ENCODE measurements around the gene FARP2. TPM values are rescaled to one million over a fixed set of nuclear protein-coding genes. Genes with fewer than 3 reads are reported as not detected.
A peak's percentile ranks its signal among the peaks of the same experiment; 100 is the strongest.

FARP2 gene
- total RNA-seq, 4 donors from 2014 or later: 96.5 to 164 (median 136) TPM

GRCh38 chr2:241308832-241309500, 47.1 kb upstream of the FARP2 start:
- TF ChIP-seq EP300 (IDR thresholded peaks at IDR 0.05; ENCODE audit: low read depth) (no peak), POLR2A (IDR thresholded peaks at IDR 0.05) (no peak), CTCF (IDR thresholded peaks at IDR 0.05) (no peak), POLR2AphosphoS5 (IDR thresholded peaks at IDR 0.05) (no peak)
- Histone ChIP-seq H3K27ac (peak overlapping the region in 1 of 4 donors; percentile 38), H3K27me3 (no peaks in the 10 kb centered on the region), H3K4me3 (no peak overlapping the region), H3K36me3 (peaks cover 0 to 3% (median 0%) of the 10 kb centered on the region in 4 donors), H3K4me1 (peaks cover 0 to 48% (median 12%) of the 10 kb centered on the region in 4 donors), H3K9me3 (no peaks in the 10 kb centered on the region)
- intact Hi-C loops (cut with DNase I; ENCODE audit: low total_unique reads): no loop called here
- WGBS, 2 donors (ENCODE audit: low coverage in 1 of 2): 90 to 93% methylated on average over 11 to 18 of the region's 18 CpGs
- in situ Hi-C loops (cut with MboI; ENCODE audit: low pct_ligation_motif_present in 1 of 4, low pct_unique_long_range_greater_than_20kb in 1 of 4, low sequenced_read_pairs in 3 of 4): no loop called here
- DNase-seq: no peak

DNA sequence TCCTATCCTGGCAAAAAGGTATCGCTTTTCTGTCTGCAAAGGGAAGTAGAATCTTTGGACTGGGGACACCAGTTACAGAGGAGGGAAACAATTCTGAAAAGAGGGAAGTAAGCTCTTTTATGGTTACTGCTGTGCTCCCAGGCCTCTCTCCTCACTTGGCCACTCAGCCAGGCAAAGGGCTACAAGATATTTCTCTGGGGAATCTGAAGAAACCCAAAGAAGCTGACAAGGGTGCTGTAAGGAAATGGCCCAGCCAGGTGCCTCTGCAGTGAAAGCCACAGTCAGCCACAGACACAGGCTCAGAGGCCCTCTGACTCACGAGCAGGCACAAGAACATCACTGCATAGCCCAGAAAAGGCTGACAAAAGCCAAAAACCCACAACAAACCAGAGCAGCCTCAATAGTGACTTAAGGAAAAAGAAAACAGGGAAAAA, 46.4 kb upstream of the FARP2 start:
- DNase-seq: peak; percentile 52
- peaks cover 0 to 3% (median 0%) of the 10 kb centered on the region in 4 donors for H3K36me3 ChIP-seq
- H3K4me3 ChIP-seq: no peak overlapping the region
- TF ChIP-seq POLR2AphosphoS5 (IDR thresholded peaks at IDR 0.05) (no peak), POLR2A (IDR thresholded peaks at IDR 0.05) (no peak), CTCF (IDR thresholded peaks at IDR 0.05) (no peak), EP300 (IDR thresholded peaks at IDR 0.05; ENCODE audit: low read depth) (no peak)
- H3K27ac ChIP-seq: peak overlapping the region in 2 of 4 donors; percentile 38 to 39
- H3K27me3 ChIP-seq: no peaks in the 10 kb centered on the region
- in situ Hi-C loops (cut with MboI; ENCODE audit: low pct_ligation_motif_present in 1 of 4, low pct_unique_long_range_greater_than_20kb in 1 of 4, low sequenced_read_pairs in 3 of 4): no loop called here
- peaks cover 0 to 53% (median 13%) of the 10 kb centered on the region in 4 donors for H3K4me1 ChIP-seq
- no peaks in the 10 kb centered on the region for H3K9me3 ChIP-seq
- 50% methylated on average over 2 of the region's 2 CpGs; no CpG with 5 or more reads in 1 of the 2 donors for WGBS, 2 donors (ENCODE audit: low coverage in 1 of 2)
- intact Hi-C loops (cut with DNase I; ENCODE audit: low total_unique reads): no loop called here

DNA sequence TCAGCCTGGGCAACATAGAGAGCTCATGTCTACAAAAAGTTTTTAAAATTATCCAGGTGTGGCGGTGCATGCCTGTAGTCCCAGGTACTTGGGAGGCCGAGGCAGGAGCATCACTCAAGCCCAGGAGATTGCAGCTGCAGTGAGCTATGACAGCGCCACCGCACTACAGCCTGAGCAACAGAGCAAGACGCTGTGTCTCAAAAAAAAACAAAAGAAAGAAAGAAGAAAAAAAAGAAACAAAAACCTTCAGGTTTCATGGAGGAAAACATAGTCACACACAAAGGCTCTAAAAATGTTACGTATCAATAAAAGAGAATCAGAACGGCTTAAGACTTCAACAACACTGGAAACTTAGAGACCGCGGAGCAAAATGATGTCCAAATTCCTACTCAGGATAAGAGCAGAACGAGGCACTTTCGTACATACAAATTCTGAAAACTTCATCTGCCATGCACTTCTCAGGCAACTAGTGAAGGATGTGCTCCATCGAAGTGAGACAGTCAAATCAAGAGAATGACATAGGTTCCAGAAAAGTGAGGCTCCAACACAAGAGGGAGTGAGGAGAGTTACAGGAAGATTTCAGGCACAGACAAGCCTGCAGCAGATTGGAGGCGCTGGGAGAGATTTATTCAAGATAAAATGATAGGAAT, 45.0 kb upstream of the FARP2 start:
- Histone ChIP-seq H3K27ac (no peak overlapping the region), H3K27me3 (no peaks in the 10 kb centered on the region), H3K36me3 (peaks cover 0 to 3% (median 0%) of the 10 kb centered on the region in 4 donors), H3K4me1 (peaks cover 0 to 46% (median 9%) of the 10 kb centered on the region in 4 donors), H3K9me3 (no peaks in the 10 kb centered on the region), H3K4me3 (no peak overlapping the region)
- TF ChIP-seq POLR2A (IDR thresholded peaks at IDR 0.05) (no peak), EP300 (IDR thresholded peaks at IDR 0.05; ENCODE audit: low read depth) (no peak), POLR2AphosphoS5 (IDR thresholded peaks at IDR 0.05) (no peak)
- intact Hi-C loops (cut with DNase I; ENCODE audit: low total_unique reads): no loop called here
- WGBS, 2 donors (ENCODE audit: low coverage in 1 of 2): 90 to 98% methylated on average over 7 to 13 of the region's 13 CpGs
- in situ Hi-C loops (cut with MboI; ENCODE audit: low pct_ligation_motif_present in 1 of 4, low pct_unique_long_range_greater_than_20kb in 1 of 4, low sequenced_read_pairs in 3 of 4): no loop called here
- DNase-seq: no peak

DNA sequence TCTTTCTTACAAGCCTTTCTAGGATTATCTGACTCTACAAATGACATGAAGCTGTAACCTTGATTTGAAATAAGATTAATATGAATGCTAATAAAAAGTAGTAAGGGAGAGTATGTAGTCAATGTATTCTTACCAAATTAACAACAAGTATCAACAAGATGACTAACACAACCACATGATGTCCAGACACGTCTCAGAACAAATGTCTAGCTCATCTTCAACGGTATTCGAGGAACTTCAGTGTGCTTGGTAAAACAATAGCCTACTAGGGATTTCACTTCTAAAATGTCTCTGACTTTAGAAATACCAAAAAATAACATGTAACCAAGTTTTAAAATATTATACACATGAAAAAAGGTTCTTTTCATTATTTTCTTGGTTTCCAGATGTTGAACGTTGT, 44.0 kb upstream of the FARP2 start:
- H3K27me3 ChIP-seq: no peaks in the 10 kb centered on the region
- TF ChIP-seq EP300 (IDR thresholded peaks at IDR 0.05; ENCODE audit: low read depth) (no peak), POLR2AphosphoS5 (IDR thresholded peaks at IDR 0.05) (no peak), POLR2A (IDR thresholded peaks at IDR 0.05) (no peak)
- DNase-seq: no peak
- no peak overlapping the region for H3K27ac ChIP-seq
- peaks cover 0 to 51% (median 12%) of the 10 kb centered on the region in 4 donors for H3K4me1 ChIP-seq
- H3K9me3 ChIP-seq: no peaks in the 10 kb centered on the region
- no peak overlapping the region for H3K4me3 ChIP-seq
- peaks cover 0 to 3% (median 0%) of the 10 kb centered on the region in 4 donors for H3K36me3 ChIP-seq
- intact Hi-C loops (cut with DNase I; ENCODE audit: low total_unique reads) (no loop called here), in situ Hi-C loops (cut with MboI; ENCODE audit: low pct_ligation_motif_present in 1 of 4, low pct_unique_long_range_greater_than_20kb in 1 of 4, low sequenced_read_pairs in 3 of 4) (no loop called here)
- 72 to 75% methylated on average over 4 of the region's 4 CpGs for WGBS, 2 donors (ENCODE audit: low coverage in 1 of 2)

- TF ChIP-seq POLR2AphosphoS5 (IDR thresholded peaks at IDR 0.05): no peak
- TF ChIP-seq POLR2A (IDR thresholded peaks at IDR 0.05): no peak
- no peak for TF ChIP-seq EP300 (IDR thresholded peaks at IDR 0.05; ENCODE audit: low read depth)
- TF ChIP-seq CTCF (IDR thresholded peaks at IDR 0.05): no peak
- H3K27ac ChIP-seq: peak overlapping the region in 3 of 4 donors; percentile 97 to 99 (median 98)
- H3K27me3 ChIP-seq: no peaks in the 10 kb centered on the region
- H3K36me3 ChIP-seq: peaks cover 0 to 3% (median 0%) of the 10 kb centered on the region in 4 donors
- peaks cover 11 to 67% (median 26%) of the 10 kb centered on the region in 4 donors for H3K4me1 ChIP-seq
- intact Hi-C loops (cut with DNase I; ENCODE audit: low total_unique reads) (loop anchor here (2.0 kb wide), 1 partner anchor 41 kb away; no protein-coding TSS in a partner anchor), in situ Hi-C loops (cut with MboI; ENCODE audit: low pct_ligation_motif_present in 1 of 4, low pct_unique_long_range_greater_than_20kb in 1 of 4, low sequenced_read_pairs in 3 of 4) (no loop called here)
- WGBS, 2 donors (ENCODE audit: low coverage in 1 of 2): 88 to 97% methylated on average over 8 of the region's 8 CpGs
- no peak for DNase-seq
- H3K9me3 ChIP-seq: no peaks in the 10 kb centered on the region
- H3K4me3 ChIP-seq: no peak overlapping the region
Measured at GRCh38 chr2:241313543-241314095, 42.5 kb upstream of the FARP2 start.
